PC-3 (cell line): ENCODE results near the gene ARL3. TPM values are rescaled to one million over a fixed set of nuclear protein-coding genes. Genes with fewer than 3 reads are reported as not detected.

Experiments
- ATAC-seq: fragments of 200-7000 bp; cut with Tn5 transposase; 2 replicates; pipeline ENCODE4 v1.9.1; 2020; ENCODE audit warnings: mild to moderate bottlenecking, moderate library complexity
- BruUV-seq: library from RNA; stranded (reverse); fragments of 400-500 nt; replicated peaks from 2 replicates; lab custom pipeline; 2021; lab: Mats Ljungman, UMichigan
- CTCF ChIA-PET: fragments of 300-600 bp; sonication (Branson Sonifier 250); formaldehyde crosslinking; loops from one replicate; lab custom pipeline; 2022; ENCODE audit warnings: antibody characterized with exemption; lab: Charles Lee
- POLR2A ChIA-PET: fragments of 300-600 bp; sonication (Branson Sonifier 250); formaldehyde crosslinking; loops from one replicate; lab custom pipeline; 2022; ENCODE audit warnings: antibody characterized with exemption; ENCODE audit not compliant: unreplicated experiment; lab: Charles Lee
- DNase-seq: peaks from one replicate; pipeline ENCODE4 v3.0.0-alpha.2; 2015
- H2AFZ ChIP-seq: fragments of 300-600 bp; sonication (generic); 2 replicates; pipeline ENCODE4 v1.6.0; 2016; ENCODE audit warnings: antibody characterized with exemption, low read length
- H3F3A ChIP-seq: fragments of 300-600 bp; sonication (generic); one replicate; pipeline ENCODE4 v1.6.0; 2017; ENCODE audit warnings: antibody characterized with exemption, low read length, control low read depth, mild to moderate bottlenecking; ENCODE audit not compliant: unreplicated experiment
- H3K27ac ChIP-seq: fragments of 300-600 bp; sonication (generic); 2 replicates; pipeline ENCODE4 v1.5.1; 2016; ENCODE audit warnings: mild to moderate bottlenecking, low read length
- H3K27me3 ChIP-seq: fragments of 300-600 bp; sonication (generic); 2 replicates; pipeline ENCODE4 v1.6.1; 2016; ENCODE audit warnings: low read length, mixed read lengths
- H3K36me3 ChIP-seq: fragments of 300-600 bp; sonication (generic); 2 replicates; pipeline ENCODE4 v1.6.1; 2016; ENCODE audit warnings: low read depth, mixed run types, low read length, mixed read lengths
- H3K4me1 ChIP-seq: fragments of 300-600 bp; sonication (generic); 2 replicates; pipeline ENCODE4 v1.5.1; 2016; ENCODE audit warnings: low read length; ENCODE audit not compliant: insufficient read depth
- H3K4me2 ChIP-seq: fragments of 300-600 bp; sonication (generic); 2 replicates; pipeline ENCODE4 v1.6.0; 2016; ENCODE audit warnings: low read length
- H3K4me3 ChIP-seq: fragments of 300-600 bp; sonication (generic); 2 replicates; pipeline ENCODE4 v1.5.1; 2016; ENCODE audit warnings: mild to moderate bottlenecking, low read length, mixed read lengths
- H3K79me2 ChIP-seq: fragments of 300-600 bp; sonication (generic); 2 replicates; pipeline ENCODE4 v1.6.1; 2017; ENCODE audit warnings: low read length, mixed read lengths
- H3K9ac ChIP-seq: fragments of 300-600 bp; sonication (generic); 2 replicates; pipeline ENCODE4 v1.6.0; 2016; ENCODE audit warnings: mild to moderate bottlenecking, low read length
- H3K9me2 ChIP-seq: fragments of 300-600 bp; sonication (generic); replicated peaks from 2 replicates; pipeline ENCODE4 v1.6.1; 2016; ENCODE audit warnings: mixed run types, low read length, mixed read lengths
- H3K9me3 ChIP-seq: fragments of 300-600 bp; sonication (generic); 2 replicates; pipeline ENCODE4 v1.6.1; 2016; ENCODE audit warnings: low read length, mixed read lengths
- H4K20me1 ChIP-seq: fragments of 300-600 bp; sonication (generic); 2 replicates; pipeline ENCODE4 v1.6.1; 2016; ENCODE audit warnings: low read length, mixed read lengths
- EZH2 ChIP-seq: fragments of 300-600 bp; sonication (generic); IDR thresholded peaks from one replicate; pipeline ENCODE4 v1.6.1; 2017; ENCODE audit warnings: antibody characterized with exemption, mild to moderate bottlenecking, low read length; ENCODE audit not compliant: unreplicated experiment
- EZH2phosphoT487 ChIP-seq: fragments of 300-600 bp; sonication (generic); IDR thresholded peaks from 2 replicates; pipeline ENCODE4 v1.6.1; 2018; ENCODE audit warnings: mild to moderate bottlenecking, antibody characterized with exemption, low read length, borderline replicate concordance
- intact Hi-C: fragments of 100-400 bp; cut with micrococcal nuclease; formaldehyde crosslinking; loops from 2 replicates; pipeline ENCODE4 v1.9.0; 2023
- total RNA-seq: library from RNA; depleted of rRNA; stranded (reverse); fragments of >200 nt; gene quantifications from 2 replicates; pipeline ENCODE4 v1.2.3, GENCODE V29; 2014
- TF ChIP-seq, protein P1 (sequence below): fragments of 300-600 bp; sonication (generic); conservative IDR thresholded peaks from 2 replicates; pipeline ENCODE4 v1.5.1; 2017; ENCODE audit warnings: antibody characterized with exemption, low read depth, mild to moderate bottlenecking, low read length

ARL3 gene
- total RNA-seq, 1 experiment from 2014 or later, result 2.8 TPM

DNA sequence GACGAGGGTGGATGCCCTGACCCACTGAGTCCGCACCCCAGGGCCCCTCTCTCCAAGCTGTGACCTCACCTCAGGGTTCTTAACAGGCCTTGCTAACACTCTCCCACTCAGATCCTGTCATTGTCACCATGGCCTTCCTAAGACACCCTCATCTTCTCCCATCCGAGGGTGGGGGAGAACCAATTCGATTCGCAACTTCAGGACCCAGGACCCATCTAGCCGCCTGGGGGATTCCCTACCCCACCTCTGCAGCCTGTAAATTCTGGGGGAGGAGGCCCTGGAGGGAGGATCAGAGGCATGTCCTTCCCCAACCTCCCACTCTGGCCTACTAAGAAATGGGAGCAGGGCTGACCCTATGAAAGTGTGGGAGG lies 52.6 kb downstream of the ARL3 start:
- ATAC-seq (no peak), DNase-seq (no peak)
- Histone ChIP-seq H3K9me3 (no peaks in the 10 kb centered on the region), H2AFZ (no peak overlapping the region), H3K9me2 (no peaks in the 10 kb centered on the region), H3F3A (no peaks in the 10 kb centered on the region), H3K4me2 (no peak overlapping the region), H3K9ac (no peak overlapping the region), H3K4me1 (no peaks in the 10 kb centered on the region), H3K27me3 (no peaks in the 10 kb centered on the region), H3K79me2 (no peaks in the 10 kb centered on the region), H4K20me1 (no peaks in the 10 kb centered on the region), H3K4me3 (no peak overlapping the region), H3K27ac (no peak overlapping the region), H3K36me3 (peaks cover 3% of the 10 kb centered on the region)
- TF ChIP-seq EZH2phosphoT487 (no peak), EZH2 (no peak)
- TF ChIP-seq, protein P1, sequence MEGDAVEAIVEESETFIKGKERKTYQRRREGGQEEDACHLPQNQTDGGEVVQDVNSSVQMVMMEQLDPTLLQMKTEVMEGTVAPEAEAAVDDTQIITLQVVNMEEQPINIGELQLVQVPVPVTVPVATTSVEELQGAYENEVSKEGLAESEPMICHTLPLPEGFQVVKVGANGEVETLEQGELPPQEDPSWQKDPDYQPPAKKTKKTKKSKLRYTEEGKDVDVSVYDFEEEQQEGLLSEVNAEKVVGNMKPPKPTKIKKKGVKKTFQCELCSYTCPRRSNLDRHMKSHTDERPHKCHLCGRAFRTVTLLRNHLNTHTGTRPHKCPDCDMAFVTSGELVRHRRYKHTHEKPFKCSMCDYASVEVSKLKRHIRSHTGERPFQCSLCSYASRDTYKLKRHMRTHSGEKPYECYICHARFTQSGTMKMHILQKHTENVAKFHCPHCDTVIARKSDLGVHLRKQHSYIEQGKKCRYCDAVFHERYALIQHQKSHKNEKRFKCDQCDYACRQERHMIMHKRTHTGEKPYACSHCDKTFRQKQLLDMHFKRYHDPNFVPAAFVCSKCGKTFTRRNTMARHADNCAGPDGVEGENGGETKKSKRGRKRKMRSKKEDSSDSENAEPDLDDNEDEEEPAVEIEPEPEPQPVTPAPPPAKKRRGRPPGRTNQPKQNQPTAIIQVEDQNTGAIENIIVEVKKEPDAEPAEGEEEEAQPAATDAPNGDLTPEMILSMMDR, result no peak
- intact Hi-C loops, result no loop called here
- ChIA-PET POLR2A (no interaction called here), CTCF (no interaction called here)
- BruUV-seq, result no TSS peak

DNA sequence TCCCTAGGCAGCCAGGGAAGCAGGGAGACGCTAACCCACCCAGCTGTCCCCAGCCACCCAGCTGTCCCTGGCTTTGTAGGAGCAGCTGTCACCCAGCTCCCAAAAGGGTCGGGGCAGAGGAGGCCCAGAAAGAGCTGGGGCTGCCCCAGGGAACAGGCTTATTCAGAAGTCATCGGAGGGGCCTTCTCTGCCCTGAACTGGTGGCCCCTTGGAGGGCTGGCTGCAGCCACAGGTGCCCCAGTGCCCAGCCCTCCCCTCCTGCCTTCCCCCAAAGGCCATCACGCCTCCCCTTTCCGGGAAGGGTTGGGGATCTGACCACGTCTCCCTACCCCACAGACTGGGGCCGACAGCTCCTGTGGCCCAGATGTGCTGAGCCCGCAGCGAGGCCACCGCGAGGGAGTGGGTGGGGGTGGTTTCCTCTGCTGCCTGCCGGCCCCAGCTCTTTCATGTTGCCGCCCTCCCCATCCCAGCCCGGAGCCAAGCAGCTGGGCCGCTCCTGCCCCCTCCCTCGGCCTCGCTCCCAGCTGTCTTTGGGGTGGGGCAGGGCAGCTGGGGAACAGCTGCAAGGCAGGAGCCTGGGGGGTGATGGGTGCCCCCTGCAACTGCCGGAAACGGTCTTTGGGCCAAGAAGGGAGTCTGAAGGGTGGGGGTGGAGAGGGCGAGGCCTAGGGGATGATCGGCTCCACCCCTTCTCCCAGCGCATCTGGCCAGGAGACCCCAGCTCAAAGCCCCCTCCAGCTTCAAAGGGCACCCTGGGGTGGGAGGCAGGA lies 53.1 kb downstream of the ARL3 start:
- Histone ChIP-seq H3K36me3 (peaks cover 3% of the 10 kb centered on the region), H4K20me1 (no peaks in the 10 kb centered on the region), H2AFZ (no peak overlapping the region), H3K9ac (no peak overlapping the region), H3K4me1 (no peaks in the 10 kb centered on the region), H3K4me2 (no peak overlapping the region), H3K4me3 (no peak overlapping the region), H3K27me3 (no peaks in the 10 kb centered on the region), H3K79me2 (no peaks in the 10 kb centered on the region), H3F3A (no peaks in the 10 kb centered on the region), H3K9me3 (no peaks in the 10 kb centered on the region), H3K27ac (no peak overlapping the region), H3K9me2 (no peaks in the 10 kb centered on the region)
- peak; percentile 8 for ATAC-seq
- TF ChIP-seq EZH2phosphoT487 (no peak), EZH2 (no peak)
- TF ChIP-seq, protein P1, result no peak
- POLR2A ChIA-PET, result interaction anchor here (0.7 kb wide), 1 partner anchor 92 kb away, joined by 4 read pairs; no protein-coding TSS in a partner anchor
- no TSS peak for BruUV-seq
- CTCF ChIA-PET, result interaction anchor here (0.6 kb wide), 1 partner anchor 19 kb away, joined by 7 read pairs; no protein-coding TSS in a partner anchor
- no peak for DNase-seq
- intact Hi-C loops, result no loop called here

DNA sequence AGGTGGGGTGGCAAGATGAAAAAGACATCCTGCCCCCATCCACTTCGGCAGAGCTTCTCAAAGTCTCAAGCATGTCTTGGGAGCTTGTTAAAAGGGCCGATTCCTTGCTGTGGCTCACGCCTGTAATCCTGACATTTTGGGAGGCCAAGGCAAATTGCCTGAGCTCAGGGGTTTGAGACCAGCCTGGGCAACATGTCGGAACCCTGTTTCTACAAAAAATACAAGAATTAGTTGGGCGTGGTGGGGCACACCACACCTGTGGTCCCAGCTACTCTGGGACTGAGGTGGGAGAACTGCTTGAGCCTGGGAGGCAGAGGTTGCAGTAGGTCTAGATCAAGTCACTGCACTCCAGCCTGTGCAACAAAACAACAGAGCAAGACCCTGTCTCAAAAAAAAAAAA lies 55.4 kb downstream of the ARL3 start:
- H3K27me3 ChIP-seq, result no peaks in the 10 kb centered on the region
- BruUV-seq, result no TSS peak
- H3K9me3 ChIP-seq, result no peaks in the 10 kb centered on the region
- no peaks in the 10 kb centered on the region for H3F3A ChIP-seq
- H3K4me3 ChIP-seq, result no peak overlapping the region
- H3K36me3 ChIP-seq, result peaks cover 3% of the 10 kb centered on the region
- no peak overlapping the region for H3K27ac ChIP-seq
- ATAC-seq, result no peak
- H2AFZ ChIP-seq, result no peak overlapping the region
- intact Hi-C loops, result no loop called here
- peaks cover under 1% of the 10 kb centered on the region; the same call in 1 of the 2 replicates for H3K79me2 ChIP-seq
- no peaks in the 10 kb centered on the region for H3K4me1 ChIP-seq
- no peak for TF ChIP-seq EZH2
- TF ChIP-seq EZH2phosphoT487, result no peak
- TF ChIP-seq, protein P1, result no peak
- POLR2A ChIA-PET, result interaction anchor here (0.7 kb wide), 1 partner anchor 55 kb away, joined by 4 read pairs; no protein-coding TSS in a partner anchor
- H3K4me2 ChIP-seq, result no peak overlapping the region
- no peaks in the 10 kb centered on the region for H3K9me2 ChIP-seq
- CTCF ChIA-PET, result no interaction called here
- H4K20me1 ChIP-seq, result no peaks in the 10 kb centered on the region
- no peak for DNase-seq
- no peak overlapping the region for H3K9ac ChIP-seq
